ENCODE measurements around the gene KCNQ1.

KCNQ1 gene

DNA sequence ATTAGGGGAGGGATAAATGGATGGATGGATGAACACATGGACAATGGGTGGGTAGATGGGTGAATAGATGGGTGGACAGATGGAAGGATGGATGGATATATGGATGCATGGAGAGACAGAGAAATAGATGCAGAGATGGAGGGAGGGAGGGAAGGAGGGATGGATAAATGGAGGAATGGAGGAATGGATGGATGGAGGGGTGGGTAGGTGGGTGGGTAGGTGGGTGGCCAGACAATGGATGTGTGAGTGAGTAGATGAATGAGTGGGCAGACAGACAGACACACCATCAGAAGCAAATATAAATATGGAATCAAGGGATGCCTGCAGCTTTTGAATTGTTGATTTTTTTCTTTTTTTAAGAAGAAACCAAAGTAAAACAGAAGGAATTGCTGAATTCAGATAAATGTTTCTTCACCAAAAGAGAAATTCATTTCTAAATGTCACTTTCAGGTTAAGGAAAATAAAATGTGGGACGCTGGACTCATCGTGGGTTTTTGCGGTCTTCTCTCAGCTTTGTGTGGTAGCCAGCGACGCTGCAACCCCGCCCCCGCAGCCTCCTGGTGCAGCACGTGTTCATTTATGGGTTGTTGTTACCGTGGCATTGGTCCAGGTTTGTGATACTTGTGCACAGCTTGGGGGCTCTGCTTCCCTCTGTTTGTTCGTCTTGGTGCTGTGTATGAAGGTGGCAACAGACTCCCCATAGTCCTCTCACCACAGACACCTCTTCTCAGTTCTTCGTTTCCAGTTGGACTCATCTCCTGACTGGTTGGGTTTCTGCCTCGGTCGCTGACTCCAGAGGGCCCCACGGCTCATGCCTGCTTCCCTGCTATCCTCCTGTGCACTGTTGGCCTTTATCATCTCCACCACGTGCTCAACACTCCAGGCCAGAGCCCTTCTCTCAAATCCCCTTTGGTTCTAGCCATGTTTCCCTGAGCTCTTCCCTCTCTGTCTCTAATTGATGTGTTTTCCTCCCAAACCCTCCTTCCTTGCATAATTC lies 364.3 kb downstream of the KCNQ1 start:
- no peak for DNase-seq (ENCODE audit: low read depth in 2 of 2)

DNA sequence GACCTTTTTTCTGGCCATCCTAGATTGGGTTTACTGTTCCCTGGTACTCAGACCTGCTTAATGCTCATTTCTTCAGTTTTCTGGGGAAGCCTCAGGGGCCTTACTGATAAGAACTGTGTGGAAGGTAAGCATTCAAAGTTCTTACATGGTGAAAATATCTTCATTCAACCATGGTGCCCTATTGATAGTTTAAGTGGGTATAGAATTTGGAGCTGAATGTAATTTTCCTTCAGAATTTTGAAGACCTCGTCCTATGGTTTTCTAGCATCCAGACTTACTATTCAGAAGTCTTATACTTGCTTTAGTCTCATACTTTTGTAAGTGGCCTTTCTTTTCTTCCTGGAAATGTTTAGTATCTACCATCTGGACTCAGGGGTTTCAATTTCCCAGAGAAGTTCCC lies 365.0 kb downstream of the KCNQ1 start:
- no peak for DNase-seq (ENCODE audit: low read depth in 2 of 2)

DNA sequence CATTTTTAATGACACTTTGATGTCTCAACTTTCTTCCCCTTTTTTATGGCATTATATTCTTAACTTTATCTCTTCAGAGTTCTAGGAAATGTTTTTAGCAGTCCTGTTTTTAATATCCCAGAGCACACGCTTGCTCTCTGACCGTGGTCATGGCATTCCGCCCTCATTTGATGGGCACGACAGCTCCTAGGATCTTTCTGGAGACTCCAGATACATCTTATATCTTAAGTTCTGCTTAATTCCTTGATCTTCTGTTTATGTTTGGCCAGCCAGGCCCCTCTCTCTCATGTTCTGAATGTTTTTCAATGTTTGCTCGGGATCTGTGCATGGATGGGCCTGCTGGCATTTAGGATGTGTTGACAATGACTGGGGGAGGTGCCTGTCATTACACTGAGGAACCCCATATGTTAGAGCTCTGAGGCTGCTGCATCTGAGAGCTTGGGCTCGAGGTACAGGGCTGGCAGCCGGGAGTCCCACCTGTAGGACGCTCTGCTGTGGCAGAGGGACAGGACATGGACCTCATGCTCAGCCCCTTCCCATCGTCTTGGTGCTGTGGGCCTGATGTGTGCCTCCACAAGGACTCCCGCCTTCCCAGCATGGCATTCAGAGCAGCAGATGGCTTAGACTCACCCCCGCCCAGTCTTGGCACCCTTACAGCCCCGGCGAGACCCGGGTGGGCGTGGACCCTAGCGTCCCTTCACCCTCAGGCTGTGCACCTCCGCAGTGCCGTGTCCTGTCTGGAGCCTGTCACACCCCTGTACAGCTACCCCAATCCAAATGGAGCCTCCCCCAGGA lies 365.8 kb downstream of the KCNQ1 start:
- DNase-seq (ENCODE audit: low read depth in 2 of 2), result no peak

DNA sequence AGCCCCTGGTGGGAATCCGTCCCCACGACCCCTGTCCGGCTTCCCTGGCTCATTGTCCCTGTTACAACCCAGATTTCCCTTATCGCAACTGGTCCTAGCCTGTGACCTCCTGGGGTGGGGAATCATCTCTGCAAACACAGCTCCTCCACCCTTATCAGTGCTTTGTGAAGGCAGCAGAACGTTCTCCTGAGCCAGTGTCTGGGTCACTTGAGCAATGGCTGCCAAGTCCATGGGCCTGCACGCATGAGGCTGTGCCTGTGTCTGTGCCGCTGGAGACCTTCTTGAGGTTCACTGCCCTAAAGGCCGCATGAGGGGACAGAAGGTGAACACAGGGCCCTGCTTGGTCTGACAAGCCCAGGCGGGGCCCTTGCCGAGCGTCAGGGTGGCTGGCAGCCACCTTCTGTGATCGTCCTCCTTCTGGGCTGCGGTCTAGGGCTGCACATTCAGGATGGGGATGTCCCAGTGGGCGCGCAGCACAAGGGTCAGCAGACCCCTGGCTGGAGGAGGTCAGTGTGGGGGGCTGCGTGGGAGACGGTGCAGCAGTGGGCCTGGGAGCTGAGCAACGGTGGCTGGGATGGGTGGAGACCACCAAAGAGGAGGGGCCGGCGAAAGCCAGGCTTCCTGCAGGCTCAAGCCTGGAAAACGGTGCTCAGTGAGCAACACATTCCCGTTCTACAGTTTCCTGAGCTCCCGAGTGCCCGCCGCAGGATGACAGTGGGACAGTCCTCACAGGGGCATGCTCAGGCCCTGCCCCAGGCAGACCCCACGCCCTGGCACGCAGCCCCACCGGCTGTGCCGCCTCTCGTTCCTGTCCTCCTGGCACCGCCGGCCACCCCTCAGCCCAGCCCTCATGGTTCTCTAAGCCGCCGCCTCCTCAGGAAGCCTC lies 366.6 kb downstream of the KCNQ1 start:
- DNase-seq (ENCODE audit: low read depth in 2 of 2), result no peak

DNA sequence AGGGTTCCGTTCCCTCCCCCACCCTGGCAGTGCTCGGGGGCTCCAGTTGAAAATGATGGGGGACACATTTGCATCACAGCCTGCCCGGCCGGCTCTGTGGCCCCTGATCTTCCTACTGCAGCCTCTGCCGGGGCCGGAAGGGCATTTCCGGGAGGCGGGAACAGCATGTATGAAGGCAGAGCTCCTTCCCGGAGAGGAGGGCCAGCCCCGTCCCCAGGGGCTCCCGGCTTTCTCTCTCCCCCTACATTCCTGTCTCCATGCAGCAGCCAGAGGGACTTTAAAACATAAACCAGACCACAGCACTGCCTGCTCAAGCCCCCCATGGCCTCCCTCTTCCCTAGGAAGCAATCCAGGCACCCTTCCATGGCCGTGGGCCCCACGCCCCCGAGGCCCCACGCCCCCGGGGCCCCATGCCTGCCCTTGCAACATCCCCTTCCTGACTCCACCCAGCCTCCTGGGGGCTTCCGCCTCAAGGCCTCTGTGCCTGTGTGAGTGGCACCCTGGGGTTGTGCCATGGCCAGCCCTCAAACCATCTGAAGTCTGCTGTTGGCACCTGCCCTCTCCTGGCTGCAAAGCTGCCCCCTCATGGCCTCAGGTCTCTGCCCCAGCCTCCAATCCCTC lies 367.7 kb downstream of the KCNQ1 start:
- no peak for DNase-seq (ENCODE audit: low read depth in 2 of 2)

DNA sequence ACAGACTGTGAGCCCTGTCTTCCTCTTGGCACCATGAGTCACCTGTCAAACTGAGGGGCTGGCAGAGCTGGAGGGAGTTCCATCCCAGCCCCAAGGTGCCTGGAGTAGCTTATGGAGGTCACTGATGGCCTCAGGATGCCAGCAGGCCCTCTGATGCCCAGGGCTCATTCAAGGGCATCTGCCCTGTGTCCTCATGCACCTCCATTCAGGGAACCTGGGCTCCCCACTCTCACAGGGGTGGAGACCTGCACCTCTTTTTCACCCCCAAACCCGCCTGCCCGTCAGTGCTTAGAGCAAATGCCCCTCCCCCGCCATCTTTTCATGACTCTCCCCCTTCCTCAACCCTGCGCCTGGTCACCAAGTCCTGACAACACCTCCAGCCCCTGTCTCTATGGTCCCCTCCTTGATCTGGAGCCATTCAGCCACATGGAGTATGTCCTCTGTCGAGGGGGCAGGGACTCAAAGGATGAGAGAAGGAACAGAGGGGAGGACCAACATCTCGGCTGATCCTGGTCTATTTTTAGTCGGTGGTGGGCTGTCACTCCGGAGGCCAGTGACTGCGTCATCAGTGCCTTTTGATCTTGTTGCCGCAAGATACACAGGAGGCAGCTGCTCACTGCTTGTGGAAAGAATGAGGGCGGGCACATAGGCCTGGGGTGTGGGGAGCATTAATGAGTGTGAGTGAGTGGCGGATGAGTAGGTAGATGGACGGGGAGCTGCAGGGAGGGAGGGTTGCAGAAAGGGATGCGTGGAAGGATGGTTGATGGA lies 368.5 kb downstream of the KCNQ1 start:
- no peak for DNase-seq (ENCODE audit: low read depth in 2 of 2)

DNA sequence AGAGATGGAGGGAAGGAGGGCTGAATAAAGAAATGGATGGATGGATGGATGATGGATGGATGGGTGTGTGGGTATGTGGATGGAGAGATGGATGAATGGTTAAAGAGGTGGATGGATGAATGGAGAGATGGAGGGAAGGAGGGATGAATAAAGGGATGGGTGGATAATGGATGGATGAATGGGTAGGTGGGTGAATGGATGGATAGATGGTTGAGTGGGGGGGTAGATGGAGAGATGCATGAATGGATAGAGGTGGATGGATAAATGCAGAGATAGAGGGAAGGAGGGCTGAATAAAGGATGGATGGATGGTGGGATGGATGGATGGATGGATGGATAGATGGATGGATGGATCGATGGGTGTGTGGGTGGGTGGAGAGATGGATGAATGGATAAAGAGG lies 369.2 kb downstream of the KCNQ1 start:
- no peak for DNase-seq (ENCODE audit: low read depth in 2 of 2)

DNA sequence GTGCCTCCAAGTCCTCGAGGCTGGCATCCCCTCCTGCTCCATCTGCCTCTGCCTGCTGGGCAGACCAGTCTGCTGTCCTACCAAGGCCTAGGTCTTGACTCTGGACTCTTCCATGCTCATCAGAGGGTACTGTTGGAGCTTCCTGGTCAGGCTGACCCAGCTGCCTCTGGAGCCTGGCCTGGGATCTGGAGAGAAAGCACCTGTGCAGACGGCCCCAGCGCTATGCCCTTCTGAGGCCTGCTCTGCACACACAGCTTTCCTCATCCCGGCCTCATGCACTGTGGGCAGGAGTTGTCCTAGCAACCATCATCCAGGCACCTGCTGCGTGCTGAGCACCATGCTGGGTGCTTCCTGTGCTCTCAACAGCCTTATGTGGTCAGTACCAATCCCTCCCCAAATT lies 369.9 kb downstream of the KCNQ1 start:
- DNase-seq (ENCODE audit: low read depth in 2 of 2), result no peak

DNA sequence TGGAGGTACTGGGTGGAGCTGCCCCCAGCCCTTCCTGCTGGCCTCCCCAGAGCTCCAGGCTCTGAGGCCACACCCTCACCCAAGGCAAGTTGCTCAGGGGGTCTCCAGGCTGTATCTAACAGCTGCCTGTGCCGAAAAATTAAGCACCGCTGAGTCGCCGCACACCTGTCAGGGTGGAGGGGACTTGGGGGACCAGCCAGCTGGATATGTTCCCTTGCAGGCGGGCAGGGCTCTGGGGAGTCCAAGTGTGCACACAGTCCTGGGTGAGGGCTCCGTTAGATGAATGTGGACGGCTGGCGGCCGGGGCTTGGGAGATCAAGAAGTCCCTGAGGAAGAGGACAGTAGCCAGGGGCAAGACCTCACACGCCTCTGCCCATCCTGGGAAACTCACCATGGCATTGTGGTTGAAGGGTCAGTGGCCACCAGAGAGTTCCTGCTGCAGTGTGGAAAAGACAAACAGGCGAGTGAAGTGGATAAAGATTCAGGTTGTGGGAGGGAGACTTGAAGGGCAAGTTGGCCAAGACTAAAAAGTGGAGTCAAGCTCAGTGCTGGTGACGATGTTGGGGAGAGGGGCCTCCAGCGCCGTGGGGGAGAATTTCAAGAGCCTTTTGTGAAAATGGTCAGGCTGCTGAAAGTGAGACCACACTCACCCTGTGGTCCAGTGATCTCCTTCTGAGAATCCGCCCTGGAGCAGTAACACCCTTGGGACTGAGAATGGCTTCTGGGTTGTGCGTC lies 371.1 kb downstream of the KCNQ1 start:
- no peak for DNase-seq (ENCODE audit: low read depth in 2 of 2)

DNA sequence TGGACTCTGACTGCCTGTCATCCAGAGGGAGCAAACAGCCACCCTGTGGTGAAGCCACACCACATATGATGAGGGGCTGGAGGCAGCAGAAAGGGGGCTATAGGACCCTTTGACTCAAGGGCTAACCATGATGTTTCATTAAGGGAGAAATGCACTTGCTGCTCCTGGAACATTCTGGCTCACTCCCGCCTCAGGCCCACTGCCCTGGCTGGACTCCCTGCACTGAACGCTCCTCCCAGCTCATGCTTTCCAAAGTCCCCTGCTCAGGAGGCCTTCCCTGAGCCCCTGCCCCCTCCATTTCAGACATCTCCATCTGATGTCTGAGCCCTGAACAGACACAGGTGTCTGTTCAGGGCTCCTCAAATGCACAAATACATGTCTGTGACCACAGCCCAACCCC lies 371.7 kb downstream of the KCNQ1 start:
- no peak for DNase-seq (ENCODE audit: low read depth in 2 of 2)

DNA sequence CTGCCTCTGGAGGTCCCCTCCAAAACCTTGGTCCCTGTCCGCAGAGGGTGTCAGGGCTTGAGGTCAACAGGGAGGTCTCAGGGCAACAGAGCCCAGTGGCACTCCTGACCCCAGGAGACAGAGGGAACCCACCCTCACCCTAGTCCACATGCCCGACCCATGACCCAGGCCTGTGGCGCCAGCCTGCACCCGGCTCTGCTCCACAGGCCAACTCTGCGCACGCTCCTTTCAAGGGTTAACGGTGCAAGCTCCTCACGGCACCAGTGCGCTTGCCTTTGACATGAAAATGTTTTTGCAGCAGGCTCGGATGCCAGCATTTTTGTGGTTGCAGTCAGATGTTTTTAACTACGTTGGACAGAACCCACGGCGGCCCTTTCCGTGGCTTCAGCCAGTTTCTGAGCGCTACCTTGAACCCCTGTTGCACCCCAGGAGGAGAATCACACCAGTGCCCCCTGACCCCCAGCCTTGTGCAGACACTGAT lies 372.2 kb downstream of the KCNQ1 start:
- no peak for DNase-seq (ENCODE audit: low read depth in 2 of 2)

DNA sequence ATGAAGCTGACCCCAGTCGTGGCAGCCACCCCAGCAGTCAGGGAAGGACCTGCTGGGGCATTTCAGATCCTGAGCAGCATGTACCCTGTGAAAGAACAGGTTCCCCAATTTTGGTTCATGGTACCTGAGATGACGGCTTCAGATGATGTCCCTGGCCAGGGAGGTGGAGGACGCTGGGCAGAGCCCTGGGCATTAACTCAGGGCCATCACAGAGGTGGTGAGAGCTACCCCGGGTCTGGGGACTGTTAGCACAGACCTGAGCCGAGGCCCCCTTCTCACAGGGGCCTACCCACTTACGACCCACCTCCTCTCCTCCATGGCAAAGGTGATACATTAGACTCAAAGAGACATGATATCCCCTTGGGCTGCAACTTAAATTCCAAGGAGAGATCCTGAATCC lies 372.6 kb downstream of the KCNQ1 start:
- no peak for DNase-seq (ENCODE audit: low read depth in 2 of 2)

DNA sequence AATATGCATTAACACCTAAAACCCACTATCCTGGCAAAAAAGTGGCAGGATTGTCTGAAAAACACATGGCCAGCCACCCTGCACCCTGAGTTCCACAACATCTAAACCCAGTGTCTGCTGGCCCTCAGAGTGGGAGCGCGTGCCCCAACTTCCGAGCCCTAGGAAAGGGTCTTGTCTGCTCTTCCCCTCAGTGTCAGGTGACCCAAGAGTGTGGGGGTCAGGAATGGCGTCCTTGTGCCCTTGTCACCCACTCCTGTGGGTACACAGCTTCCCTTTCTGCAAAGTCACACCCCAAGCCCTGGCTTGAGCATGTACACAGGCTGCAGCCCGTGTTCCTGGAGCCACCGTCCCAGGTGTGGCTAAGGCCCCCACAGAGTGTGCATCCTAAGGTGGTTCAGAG lies 373.2 kb downstream of the KCNQ1 start:
- no peak for DNase-seq (ENCODE audit: low read depth in 2 of 2)

DNA sequence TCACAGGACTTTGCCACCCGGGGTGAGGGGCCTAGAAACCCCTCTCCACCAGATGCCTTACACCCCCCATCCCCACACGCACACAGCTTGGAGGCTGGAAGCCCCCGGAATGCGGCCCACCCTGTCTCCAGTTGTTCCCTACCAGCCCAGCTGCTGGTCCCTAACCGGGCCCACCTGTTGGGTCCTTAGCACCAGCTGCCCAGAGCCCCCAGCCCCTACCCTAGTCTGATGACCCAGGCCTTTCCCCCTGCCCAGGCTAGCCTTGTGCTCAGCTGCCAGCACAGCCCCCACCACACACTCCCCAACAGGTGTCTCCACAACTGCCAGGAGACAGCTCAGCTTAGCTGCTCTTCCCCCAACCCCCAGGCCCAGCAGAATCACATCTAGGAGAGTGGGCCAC lies 373.7 kb downstream of the KCNQ1 start:
- DNase-seq (ENCODE audit: low read depth in 2 of 2), result no peak

DNA sequence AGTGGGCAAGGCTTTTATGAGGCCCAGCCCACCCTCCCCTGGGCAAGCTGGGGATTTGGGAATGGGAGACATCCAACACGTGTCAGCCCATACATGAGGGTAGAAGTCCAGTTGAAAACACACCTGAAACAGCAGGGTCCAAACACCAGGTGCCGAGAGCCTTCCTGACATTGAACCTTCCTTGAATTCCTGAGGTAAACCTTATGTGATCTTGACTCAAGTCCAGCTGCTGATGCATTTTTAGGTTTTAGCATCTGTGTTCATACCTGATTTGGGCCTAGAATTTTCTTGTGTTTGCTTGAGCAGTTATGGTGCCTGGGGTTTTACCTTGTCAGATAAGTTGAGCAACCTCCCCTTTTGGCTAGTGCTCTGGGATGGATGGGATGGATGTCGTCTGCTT lies 374.5 kb downstream of the KCNQ1 start:
- DNase-seq (ENCODE audit: low read depth in 2 of 2), result no peak

DNA sequence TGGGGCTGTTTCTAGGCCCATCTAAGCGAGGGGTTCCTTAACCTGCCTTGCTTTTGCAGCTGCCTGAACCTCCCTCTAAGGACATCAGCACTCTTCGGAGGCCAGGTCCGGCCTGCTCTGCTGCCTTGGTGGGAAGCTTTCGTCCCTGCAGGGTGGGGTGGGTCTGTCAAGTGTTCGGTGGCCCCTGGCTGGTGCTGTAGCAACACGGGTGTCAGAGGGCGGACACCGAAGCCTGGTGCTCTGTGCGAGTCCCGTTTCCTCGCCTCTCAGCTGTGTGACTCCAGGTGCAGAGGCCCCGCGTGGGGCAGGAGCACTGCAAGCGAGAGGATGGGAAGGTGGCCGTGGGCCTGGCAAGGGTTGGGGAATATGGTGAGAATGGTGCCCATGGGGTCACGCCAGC lies 376.2 kb downstream of the KCNQ1 start:
- no peak for DNase-seq (ENCODE audit: low read depth in 2 of 2)

DNA sequence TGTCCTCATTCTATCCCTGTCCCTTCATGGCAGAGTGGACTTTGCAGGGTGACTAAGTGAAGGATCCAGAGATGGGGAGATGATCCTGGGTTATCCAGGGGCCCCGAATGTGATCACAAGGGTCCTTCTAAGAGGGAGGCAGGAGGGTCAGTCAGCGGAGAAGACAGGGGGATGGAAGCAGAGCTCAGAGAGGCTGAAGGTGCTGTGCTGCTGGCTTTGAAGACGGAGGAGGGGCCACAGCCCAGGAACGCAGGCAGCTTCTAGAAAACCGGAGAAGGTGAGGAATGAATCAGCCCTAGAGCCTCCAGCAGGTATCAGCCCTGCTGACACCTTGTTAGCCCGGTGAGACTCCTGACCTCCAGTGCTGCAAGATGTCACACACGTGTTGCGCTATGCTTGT lies 377.1 kb downstream of the KCNQ1 start:
- DNase-seq (ENCODE audit: low read depth in 2 of 2), result no peak

DNA sequence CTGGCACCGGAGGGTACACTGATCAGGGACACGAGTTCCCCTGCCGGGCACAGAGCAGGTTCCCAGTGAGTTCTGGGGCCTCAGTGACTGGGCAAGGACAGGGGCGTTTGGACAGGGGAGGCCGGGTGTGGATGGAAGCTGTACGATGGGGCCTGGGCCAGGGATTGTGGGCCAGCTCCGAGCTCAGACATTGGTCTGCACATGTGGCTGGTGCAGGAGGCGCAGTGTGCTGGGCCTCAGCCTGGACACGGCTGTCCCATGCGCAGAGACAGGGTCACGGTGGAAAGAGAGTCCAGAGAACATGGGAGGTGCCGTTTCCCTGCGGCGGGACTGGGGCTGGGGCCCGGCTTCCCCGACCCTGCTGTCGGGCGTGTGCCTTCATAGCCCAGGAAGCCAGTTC lies 380.0 kb downstream of the KCNQ1 start:
- DNase-seq (ENCODE audit: low read depth in 2 of 2), result no peak

DNA sequence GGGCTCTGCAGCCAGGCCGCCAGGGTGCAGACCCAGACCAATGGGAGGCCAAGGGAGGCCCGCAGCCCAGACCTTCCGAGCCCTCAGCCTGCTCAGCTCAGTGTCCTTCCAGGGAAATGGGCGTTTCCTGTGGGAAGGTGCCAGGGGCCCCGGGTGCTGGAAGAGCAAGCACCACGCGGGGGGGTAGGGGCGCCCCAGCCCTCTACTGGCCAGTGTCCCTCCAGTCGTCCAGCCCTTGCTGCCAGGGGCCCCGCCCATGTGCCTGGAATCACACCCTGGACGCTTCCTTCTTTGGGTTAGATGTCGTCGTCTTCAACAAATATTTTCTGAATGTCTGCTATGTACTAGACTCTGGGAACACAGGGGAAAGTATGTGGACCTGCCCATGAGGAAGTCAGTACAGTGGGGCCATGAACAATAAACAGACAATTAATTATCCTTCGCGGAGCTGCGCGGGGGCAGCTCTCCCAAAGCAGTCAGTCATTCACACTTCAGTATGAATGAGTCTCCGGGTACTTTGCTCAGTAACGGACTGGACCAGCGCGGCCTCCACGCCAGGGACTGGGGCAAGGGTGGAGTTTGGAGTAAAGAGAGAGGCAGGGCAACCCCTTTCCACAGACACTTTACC lies 380.6 kb downstream of the KCNQ1 start:
- DNase-seq (ENCODE audit: low read depth in 2 of 2), result no peak

Data from stimulated activated CD4-positive, alpha-beta T cell treated with anti-CD3 and anti-CD28 coated beads, Interleukin-4, amount 100 ng/mL, for 48 hours (primary cell).